ENCODE results near the gene SRGAP1. TPM values are rescaled to one million over a fixed set of nuclear protein-coding genes. Genes with fewer than 3 reads are reported as not detected.
"Not testable (repeated sequence)": the region's sequence is repeated elsewhere in the genome, so short reads cannot be mapped to it uniquely, and the experiment has no call there.

Gene SRGAP1
- total RNA-seq, 1 donor from 2014 or later = 1.3 TPM

DNA sequence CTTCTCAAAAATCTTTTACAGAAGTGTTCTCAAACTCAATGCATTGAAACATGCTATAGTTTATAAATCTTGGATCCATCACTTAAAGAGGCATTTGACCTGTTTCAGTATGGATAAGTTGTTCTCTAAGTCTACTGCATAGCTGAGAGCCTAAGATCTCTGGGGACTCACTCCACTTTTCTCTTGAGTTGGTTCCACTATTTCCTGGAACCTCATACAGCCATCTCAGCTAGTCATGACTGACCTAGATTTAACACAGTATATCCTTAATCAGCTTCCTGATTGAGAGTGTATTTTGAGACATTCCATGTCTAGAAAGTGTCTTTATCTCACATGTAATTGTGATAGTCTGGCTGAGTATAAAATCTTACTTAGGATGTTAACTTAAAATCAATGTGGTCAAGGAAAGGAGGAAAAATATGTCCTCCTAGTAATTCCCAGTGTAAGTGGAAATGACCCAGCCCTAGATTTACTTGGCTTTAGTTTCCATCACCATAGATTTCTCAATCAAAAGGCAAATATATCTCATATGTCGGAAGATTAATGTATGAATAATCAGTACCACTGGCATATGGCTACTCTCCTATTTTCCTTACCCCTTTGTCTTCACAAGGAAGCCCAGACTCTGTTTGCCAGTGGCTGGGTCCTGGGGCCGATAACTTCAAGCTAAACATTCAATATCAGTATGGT lies 315.7 kb downstream of the SRGAP1 start:
- no peak for DNase-seq (ENCODE audit: low read depth in 2 of 2)

DNA sequence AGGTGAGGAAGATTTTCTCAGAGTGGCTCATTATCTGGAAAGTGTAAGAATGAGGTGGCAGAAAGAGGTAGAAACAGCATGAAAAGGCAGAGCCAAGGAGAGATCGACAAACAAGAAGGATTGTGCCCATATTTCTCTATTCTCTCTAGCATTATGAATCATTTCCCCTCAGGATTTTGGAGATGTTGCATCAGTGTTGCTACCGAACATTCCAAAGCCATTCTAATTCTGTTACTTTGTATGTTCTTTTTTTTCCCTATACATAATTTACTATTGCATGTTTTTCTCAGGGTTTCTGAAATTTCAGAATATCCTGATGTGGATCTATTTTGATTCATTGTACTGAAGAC lies 316.2 kb downstream of the SRGAP1 start:
- peak in 1 of 2 donors; percentile 57 for DNase-seq (ENCODE audit: low read depth in 2 of 2)

DNA sequence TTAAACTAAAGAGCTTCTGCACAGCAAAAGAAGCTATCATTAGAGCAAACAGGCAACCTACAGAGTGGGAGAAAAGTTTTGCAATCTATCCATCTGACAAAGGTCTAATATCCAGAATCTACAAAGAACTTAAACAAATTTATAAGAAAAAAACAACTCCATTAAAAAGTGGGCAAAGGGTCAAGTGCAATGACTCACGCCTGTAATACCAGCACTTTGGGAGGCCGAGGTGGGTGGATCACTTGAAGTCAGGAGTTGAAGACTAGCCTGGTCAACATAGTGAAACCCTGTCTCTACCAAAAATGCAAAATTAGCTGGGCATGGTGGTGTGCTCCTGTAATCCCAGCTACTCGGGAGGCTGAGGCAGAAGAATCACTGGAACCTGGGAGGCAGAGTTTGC lies 322.1 kb downstream of the SRGAP1 start:
- not testable (repeated sequence) for DNase-seq (ENCODE audit: low read depth in 2 of 2)

DNA sequence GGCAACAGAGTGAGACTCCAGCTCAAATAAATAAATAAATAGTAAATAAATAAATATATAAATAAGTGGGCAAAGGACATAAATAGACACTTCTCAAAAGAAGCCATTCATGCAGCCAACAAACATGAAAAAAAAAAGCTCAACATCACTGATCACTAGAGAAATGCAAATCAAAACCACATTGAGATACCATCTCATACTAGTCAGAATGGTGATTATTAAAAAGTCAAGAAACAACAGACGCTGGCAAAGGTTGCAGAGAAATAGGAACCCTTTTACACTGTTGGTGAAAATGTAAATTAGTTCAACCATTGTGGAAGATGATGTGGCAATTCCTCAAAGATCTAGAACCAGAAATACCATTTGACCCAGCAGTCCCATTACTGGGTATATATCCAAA lies 322.5 kb downstream of the SRGAP1 start:
- not testable (repeated sequence) for DNase-seq (ENCODE audit: low read depth in 2 of 2)

DNA sequence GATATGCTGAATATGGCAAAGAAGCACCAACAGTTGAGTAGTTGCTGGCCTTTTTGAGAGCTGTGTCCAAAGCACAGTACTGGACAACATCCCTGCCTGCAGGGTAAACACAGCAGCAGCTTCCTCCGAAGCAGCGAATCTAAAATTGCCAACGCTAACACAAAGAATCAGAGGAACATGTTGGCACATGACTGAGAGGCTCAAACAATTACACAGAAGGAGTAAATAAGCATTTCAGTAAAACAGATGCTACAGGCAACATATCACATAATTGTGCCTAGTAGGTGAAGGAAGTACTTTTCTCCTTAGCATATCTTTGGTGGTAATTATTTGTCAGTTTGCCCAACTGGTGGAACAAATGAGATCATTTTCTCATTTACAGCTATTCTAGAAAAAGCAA lies 325.5 kb downstream of the SRGAP1 start:
- peak in 1 of 2 donors; percentile 13 for DNase-seq (ENCODE audit: low read depth in 2 of 2)

DNA sequence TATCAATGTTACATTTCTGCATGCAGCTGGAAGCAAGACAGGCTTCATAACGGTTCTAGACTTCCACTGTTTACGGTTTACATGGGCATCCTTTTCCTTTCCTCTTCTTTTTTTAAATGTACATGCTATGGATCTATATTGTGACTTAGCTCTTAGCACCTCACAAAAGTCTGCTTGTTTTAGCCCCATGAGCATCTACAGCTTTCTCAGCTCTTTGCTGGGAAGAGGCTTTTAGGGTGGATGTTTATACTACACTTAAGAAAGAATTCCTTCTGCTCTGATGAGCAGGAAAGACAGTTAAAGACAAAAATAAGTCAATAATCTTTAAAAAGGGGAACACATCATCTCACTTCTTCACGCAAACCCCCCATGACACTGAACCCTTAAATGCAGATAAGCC lies 326.2 kb downstream of the SRGAP1 start:
- DNase-seq (ENCODE audit: low read depth in 2 of 2) = no peak

DNA sequence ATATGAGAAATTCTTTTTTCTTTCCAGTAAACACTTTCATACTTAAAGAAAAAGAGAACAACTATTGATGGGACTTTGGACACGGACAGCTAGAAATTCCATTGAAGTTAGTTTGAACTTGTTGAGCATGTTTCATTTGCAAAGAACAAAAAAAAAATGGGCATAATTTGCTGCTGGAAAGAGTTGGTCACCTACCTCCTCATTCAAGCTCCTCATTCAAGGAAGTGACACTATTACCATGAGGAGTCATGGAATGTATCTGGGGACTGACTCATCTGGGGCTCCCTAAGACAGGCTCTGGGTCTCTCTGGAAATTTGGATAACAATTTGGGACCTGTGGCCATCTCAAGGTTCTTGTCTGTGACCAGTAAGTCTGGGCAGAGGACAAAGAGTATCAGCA lies 327.2 kb downstream of the SRGAP1 start:
- DNase-seq (ENCODE audit: low read depth in 2 of 2) = peak in 1 of 2 donors; percentile 45

DNA sequence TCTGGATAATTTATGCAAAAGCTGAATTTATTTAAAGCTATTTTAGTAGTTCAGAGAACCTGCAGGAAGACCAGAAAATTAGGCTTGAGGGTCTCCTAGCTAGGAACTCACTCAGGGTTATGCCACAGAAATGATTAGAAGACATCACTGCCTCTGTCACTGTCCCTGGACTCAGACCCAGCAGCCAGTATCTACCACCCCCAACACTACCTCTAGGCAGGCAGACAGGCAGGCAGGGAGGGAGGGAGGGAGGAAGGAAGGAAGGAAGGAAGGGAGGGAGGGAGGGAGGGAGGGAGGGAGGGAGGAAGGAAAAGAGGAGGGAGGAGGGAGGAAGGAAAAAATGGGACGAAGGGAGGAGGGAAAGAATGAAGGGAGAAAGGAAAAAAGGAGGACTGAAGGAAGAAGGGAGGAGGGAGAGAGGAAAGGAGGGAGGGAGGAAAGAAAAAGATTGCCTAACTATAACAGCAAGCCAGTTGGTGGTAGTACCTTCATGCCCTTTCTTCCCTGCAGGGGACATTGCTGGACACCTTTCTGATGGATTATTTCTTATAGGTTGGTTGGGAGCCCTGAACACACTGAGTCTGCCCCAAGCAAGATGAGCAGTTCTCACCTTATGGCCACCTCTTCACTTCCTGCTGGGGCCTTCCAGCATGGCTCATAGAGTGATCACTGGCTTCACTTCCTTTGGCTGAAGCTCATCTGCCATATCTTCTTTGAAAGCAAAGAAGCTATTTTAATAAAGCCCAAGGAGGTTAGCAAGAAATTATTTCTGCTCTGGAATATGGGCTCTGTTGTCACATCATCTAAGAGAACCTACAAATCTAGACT lies 327.9 kb downstream of the SRGAP1 start:
- DNase-seq (ENCODE audit: low read depth in 2 of 2) = no peak

DNA sequence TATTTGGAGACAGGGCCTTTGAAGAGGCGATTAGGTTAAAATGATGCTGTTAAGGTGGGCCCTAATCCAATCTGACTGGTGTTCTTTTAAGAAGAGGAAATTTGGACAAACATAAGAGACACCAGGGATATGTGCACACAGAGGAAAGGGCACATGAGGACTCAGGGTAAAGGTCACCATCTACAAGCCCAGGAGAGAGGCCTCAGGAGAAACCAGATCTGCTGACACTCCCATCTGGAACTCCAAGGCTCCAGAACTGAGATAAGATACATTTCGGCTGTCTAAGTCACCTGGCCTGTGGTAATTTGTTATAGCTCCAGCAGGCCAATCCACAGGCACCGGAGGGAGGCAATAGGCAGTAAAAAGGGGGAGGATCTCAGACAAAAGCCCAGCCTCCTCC lies 329.0 kb downstream of the SRGAP1 start:
- no peak for DNase-seq (ENCODE audit: low read depth in 2 of 2)

DNA sequence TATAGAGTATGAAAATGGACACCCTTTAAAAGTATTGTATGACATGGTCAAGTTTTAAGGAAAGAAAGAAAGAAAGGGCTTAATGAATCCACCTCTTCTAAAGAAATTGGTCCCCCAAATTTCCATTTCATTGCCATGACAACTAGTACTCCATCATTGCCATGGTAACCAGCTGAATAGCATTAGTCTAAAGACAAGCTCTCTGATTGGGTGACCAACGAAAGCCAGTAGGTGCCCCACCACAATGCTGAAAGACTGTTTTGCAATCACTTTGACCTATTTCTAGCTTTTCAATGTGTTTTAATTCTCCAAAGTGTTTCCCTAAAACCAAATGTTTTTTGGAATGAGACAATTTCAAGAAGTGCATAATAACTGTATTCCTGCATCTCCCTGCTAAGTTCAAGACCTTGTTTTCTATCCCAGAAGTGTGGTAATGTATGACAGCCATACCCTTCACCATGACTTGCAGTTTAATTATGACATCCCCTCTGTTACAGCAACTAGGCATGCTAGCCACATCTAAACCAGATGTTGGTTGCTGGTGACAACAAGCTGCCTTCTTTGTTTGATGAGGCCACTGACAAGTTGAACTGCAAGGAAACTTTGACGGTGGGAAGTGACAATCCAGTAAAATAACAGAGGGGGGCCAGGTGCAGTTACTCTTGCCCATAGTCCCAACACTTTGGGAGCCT lies 330.9 kb downstream of the SRGAP1 start:
- no peak for DNase-seq (ENCODE audit: low read depth in 2 of 2)

DNA sequence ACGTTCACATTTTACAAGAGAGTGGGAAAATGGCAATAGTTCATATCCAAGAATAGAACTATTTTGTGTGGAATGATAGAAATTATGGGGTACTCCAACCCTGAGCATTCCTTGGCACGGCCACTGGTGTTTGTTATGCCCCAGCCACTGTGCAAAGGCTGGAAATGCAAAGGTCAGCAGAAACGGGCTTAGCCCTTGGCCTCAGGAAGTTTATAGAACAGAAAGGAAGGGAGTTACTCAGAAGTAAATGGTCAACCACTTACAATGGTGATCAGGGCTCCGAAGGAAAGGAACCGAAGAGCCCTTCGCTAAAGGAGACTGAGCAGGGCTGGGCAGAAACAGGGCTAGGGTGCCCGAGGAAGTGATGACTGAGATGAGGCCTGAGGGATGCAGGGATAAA lies 332.5 kb downstream of the SRGAP1 start:
- peak in 1 of 2 donors; percentile 59 for DNase-seq (ENCODE audit: low read depth in 2 of 2)

DNA sequence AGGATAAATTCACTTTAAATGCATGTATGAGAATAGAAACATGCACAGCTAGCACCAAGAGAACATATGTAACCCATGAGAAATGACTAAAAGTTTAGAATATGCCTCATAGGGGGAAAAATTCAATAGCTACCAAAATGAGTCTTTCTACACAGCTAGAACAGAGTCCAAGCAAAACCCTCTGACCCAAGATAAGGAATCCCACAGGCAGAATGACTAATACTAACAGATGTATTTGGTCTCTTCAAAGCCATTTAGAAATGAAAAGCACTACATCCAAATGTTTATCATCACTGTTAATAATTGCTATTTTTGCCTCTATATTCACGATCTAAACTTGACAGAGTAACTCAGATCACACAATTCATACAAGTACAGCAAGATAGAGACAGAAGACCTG lies 333.6 kb downstream of the SRGAP1 start:
- DNase-seq (ENCODE audit: low read depth in 2 of 2) = peak in 1 of 2 donors; percentile 17

DNA sequence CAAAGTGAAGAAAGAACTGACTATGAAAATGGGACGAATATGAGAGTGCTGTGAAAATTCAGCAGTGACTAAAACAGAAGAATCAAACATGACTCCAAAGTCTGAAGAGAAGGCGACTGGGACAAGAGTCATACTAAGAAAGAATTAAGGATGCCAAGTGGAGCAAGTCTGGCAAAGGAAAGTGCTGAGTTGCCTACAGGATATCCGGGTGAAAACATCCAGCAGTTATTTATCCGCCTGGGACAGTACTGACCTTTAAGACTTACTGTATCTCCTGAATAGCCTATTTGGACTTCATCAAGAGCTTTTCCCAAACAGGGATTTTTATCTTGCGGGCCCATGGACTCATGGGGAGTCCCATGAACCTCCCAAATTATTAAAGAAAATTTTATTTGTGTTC lies 336.5 kb downstream of the SRGAP1 start:
- peak in 1 of 2 donors; percentile 59 for DNase-seq (ENCODE audit: low read depth in 2 of 2)

DNA sequence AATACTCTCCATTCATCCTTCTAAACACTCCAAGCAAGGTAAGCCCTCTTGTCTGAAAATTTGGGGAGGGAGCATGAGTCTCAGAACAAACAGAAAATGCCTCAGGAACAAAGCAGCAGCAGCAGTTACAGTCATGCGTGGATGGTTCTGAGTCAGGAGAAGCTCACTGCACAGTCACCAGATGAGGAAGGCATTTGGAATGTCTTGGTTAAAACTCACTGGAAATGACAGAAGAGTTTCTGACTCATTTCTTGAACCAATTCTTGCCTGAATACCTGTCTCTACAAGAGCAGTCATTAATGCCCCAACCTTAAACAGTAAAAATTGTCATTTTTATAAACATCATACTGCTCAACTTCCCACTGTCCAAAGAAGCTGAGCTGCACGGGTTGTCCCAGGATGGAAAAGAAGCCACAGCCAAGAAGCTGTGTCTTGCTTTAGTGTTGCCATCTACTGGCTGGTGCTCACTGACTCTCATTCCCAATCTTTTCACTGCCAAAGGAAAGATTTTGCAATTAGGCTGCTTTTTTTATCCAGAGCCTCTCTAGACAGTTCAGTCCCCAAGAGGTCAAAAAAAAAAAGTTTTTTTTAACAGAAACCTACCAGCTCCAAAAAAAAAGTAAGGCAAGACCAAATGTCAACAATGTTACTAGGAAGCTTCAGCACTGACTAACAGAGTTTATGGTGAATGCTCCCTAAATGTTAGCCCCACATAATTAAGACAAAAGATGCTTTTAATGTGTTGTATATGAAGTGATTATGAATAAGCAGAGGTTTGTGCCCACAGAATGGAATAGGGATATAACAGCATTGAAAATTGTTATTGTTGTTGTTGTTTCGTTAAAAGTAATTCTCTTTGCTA lies 337.2 kb downstream of the SRGAP1 start:
- peak; percentile 41 to 82 for DNase-seq (ENCODE audit: low read depth in 2 of 2)

DNA sequence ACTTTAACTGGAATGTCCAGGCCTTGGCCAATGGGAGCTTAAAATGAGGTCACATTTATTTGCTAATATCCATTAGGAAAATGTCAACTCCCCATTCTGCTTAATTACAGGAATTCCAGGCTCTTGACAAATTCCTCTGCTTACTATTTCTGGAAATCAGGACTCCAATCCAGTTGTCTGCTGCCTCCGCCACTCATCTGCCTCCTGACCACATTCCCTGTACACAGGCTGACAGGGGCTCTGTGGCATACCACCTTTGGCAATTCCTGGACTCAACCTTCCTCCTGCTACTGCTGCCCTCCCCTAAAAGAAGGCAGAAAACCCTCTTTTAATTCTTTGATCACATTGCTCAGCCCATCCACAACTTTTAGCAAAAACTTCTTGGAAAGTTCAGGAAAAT lies 339.7 kb downstream of the SRGAP1 start:
- DNase-seq (ENCODE audit: low read depth in 2 of 2) = no peak

DNA sequence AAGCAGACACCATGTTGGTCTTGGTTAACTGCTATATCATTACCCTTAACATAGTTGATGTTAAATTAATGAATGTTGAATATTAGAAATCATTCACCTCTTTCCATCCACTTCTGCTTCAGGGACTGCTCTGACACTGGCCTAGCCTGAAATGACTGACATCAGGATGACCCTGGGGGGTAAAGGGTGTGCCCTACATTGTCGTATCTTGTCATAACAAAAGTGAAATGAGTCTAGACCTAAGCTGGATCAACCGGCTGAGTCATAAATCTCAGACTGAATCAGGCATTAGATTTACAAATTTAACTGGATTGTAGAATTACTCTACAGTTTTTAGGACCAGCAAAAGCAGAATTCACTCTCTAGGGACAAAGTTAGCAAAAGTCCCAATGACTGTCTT lies 342.3 kb downstream of the SRGAP1 start:
- DNase-seq (ENCODE audit: low read depth in 2 of 2) = peak in 1 of 2 donors; percentile 41

DNA sequence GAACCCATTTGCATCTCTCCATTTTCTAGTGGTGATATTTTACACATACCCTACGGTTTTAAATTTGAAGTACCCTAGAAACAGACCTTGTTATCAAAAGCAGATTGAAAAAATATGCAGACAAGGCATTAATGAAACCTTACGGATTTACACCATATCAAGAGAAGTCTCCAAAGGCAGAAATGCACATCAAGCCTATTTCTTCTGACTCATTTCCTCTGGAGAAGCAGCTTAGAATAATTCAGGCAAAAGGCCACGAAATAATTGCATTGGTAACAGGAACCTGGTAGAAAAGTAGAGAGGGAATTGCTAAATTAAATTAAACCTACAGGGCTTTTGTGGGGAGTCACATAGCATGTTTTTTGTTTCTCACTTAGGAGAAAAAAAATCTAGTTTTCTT lies 342.9 kb downstream of the SRGAP1 start:
- peak in 1 of 2 donors; percentile 60 for DNase-seq (ENCODE audit: low read depth in 2 of 2)

DNA sequence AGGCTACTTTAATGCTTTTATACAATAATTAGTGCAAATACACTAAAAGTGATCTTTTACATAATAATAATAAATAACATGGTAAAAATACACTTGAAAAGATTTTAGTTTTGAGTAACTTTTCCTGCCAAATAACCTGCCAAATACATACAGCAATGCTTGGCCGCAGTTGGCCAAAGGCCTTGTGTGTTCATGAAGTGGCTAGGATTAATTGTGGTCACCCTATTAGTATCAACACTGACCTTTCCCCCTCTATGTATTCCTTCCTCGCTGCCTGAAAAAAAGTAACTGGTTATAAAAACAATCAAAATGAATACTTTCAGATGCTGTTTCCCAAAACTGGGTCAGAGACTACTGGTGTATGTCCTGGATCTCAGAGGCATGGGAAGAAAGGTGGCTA lies 343.3 kb downstream of the SRGAP1 start:
- DNase-seq (ENCODE audit: low read depth in 2 of 2) = no peak

DNA sequence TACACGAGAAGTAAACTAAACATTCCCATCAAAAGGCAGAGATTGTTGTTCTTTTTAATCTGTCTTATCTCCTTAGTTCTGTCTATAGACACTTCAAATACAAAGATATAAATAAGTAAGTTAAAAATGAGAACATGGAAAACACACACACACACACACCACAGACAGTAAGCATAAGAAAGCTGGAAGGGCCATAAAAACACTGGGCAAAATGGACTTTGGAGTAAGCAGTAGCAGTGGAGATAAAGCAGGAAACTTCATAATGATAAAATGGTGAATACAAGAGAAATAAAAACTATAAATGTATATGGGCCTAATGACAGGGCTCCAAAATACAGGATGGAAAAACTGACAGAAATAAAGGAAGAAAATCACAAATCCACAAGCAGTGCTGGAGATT lies 345.0 kb downstream of the SRGAP1 start:
- DNase-seq (ENCODE audit: low read depth in 2 of 2) = no peak

DNA sequence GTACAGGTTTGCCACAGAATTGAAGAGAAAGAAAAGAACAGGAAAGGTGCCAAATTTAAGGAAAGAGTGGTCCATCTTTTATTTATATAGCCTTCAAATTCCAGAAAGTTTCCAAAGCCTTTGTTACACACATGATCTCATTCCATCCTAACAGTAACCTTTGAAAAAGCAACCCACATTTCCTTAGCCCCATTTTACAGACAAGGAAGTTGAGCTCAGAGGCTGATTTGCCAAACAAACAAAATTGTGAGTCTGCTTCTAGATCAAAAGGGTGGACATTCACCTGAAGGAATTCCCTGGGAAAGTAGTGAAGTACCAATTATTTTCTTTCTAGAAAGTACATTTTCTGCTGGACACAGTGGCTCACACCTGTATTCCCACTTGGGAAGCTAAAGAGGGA lies 345.6 kb downstream of the SRGAP1 start:
- no peak for DNase-seq (ENCODE audit: low read depth in 2 of 2)

DNA sequence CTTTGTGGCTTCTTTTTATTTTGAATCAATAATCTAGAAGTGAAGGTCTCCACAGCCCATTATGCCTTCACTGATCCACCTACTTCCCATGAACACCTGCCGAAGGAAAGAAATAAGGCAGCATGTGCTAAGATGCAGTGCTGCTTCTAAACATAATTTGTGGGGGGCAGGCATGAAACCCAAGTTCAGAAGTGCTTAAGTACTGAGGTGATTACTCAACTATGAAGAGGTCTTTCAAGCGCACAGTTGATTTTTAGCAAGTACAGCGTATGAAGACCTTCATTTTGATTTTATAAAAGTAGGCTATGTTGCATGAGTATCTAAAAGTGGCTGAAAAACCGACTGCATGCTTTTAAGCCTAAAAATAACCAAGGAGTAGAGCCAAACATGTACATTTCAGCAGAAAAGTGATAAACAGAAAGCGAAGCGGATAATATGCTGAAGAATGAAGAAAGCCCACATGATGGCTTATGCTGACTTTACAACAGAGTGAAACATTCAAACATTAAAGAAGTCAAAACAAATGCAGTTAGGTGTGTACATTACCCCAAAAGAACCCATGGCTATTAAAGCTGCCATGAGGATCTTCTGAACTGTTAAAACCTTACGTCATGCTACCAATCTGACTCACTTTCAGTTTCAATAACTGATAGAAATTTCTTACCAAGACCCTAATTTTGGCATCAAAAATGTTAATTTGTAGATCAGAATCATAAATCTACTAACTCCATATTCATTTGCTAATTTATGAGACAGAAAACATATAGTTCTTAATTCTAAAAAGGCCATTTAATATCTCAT lies 348.3 kb downstream of the SRGAP1 start:
- DNase-seq (ENCODE audit: low read depth in 2 of 2) = no peak

All from dermis microvascular lymphatic vessel endothelial cell (primary cell).